ENCODE results near the gene CRY1.

- TF ChIP-seq, protein P1, sequence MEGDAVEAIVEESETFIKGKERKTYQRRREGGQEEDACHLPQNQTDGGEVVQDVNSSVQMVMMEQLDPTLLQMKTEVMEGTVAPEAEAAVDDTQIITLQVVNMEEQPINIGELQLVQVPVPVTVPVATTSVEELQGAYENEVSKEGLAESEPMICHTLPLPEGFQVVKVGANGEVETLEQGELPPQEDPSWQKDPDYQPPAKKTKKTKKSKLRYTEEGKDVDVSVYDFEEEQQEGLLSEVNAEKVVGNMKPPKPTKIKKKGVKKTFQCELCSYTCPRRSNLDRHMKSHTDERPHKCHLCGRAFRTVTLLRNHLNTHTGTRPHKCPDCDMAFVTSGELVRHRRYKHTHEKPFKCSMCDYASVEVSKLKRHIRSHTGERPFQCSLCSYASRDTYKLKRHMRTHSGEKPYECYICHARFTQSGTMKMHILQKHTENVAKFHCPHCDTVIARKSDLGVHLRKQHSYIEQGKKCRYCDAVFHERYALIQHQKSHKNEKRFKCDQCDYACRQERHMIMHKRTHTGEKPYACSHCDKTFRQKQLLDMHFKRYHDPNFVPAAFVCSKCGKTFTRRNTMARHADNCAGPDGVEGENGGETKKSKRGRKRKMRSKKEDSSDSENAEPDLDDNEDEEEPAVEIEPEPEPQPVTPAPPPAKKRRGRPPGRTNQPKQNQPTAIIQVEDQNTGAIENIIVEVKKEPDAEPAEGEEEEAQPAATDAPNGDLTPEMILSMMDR (IDR thresholded peaks at IDR 0.05): no peak
- TF ChIP-seq SIN3A (IDR thresholded peaks at IDR 0.05; ENCODE audit: borderline replicate concordance, insufficient read depth, low read depth, low read length): no peak
- TF ChIP-seq POLR2AphosphoS5 (IDR thresholded peaks at IDR 0.05; ENCODE audit: low read depth, low read length): no peak
Measured at GRCh38 chr12:107118624-107119023, 25.3 kb upstream of the CRY1 start.
